ENCODE measurements around the gene SIPA1L2. TPM values are rescaled to one million over a fixed set of nuclear protein-coding genes. Genes with fewer than 3 reads are reported as not detected.

SIPA1L2 gene
- total RNA-seq, 2 donors from 2014 or later = 2.9 to 19.1 TPM

GRCh38 chr1:232594768-232595698 lies 34.9 kb downstream of the SIPA1L2 start:
- peaks cover 16% of the 10 kb centered on the region for H3K4me1 Mint-ChIP-seq
- peaks cover 5% of the 10 kb centered on the region for H3K36me3 Mint-ChIP-seq (ENCODE audit: low read depth)
- H3K27me3 Mint-ChIP-seq = no peaks in the 10 kb centered on the region
- H3K9me3 Mint-ChIP-seq = no peaks in the 10 kb centered on the region
- no peak for ATAC-seq (replicated peaks)
- H3K4me3 Mint-ChIP-seq = no peak overlapping the region
- peak overlapping the region; percentile 85 for H3K27ac Mint-ChIP-seq

- peak overlapping the region; percentile 85 for H3K27ac Mint-ChIP-seq
These were observed 36.0 kb downstream of the SIPA1L2 start for GRCh38 chr1:232593717-232594502.

GRCh38 chr1:232591344-232591743 lies 38.6 kb downstream of the SIPA1L2 start:
- no peaks in the 10 kb centered on the region for H3K27me3 Mint-ChIP-seq
- H3K4me3 Mint-ChIP-seq = no peak overlapping the region
- H3K9me3 Mint-ChIP-seq = peaks cover 12% of the 10 kb centered on the region
- peaks cover 15% of the 10 kb centered on the region for H3K36me3 Mint-ChIP-seq (ENCODE audit: low read depth)
- no peak for ATAC-seq (replicated peaks)
- no peak overlapping the region for H3K27ac Mint-ChIP-seq
- peaks cover 33% of the 10 kb centered on the region for H3K4me1 Mint-ChIP-seq

More at GRCh38 chr1:232593717-232594502, 36.0 kb downstream of the SIPA1L2 start:
- Mint-ChIP-seq H3K9me3 (no peaks in the 10 kb centered on the region), H3K4me1 (peaks cover 24% of the 10 kb centered on the region), H3K27me3 (no peaks in the 10 kb centered on the region), H3K4me3 (peak overlapping the region; percentile 12), H3K36me3 (ENCODE audit: low read depth) (peaks cover 5% of the 10 kb centered on the region)
- peak; percentile 81 for ATAC-seq (replicated peaks)

- Mint-ChIP-seq H3K36me3 (ENCODE audit: low read depth) (peaks cover 15% of the 10 kb centered on the region), H3K9me3 (peaks cover 12% of the 10 kb centered on the region), H3K4me1 (peaks cover 33% of the 10 kb centered on the region), H3K27me3 (no peaks in the 10 kb centered on the region), H3K4me3 (peak overlapping the region; percentile 17), H3K27ac (no peak overlapping the region)
- no peak for ATAC-seq (replicated peaks)
These were observed 39.2 kb downstream of the SIPA1L2 start for GRCh38 chr1:232590744-232591082.

DNA sequence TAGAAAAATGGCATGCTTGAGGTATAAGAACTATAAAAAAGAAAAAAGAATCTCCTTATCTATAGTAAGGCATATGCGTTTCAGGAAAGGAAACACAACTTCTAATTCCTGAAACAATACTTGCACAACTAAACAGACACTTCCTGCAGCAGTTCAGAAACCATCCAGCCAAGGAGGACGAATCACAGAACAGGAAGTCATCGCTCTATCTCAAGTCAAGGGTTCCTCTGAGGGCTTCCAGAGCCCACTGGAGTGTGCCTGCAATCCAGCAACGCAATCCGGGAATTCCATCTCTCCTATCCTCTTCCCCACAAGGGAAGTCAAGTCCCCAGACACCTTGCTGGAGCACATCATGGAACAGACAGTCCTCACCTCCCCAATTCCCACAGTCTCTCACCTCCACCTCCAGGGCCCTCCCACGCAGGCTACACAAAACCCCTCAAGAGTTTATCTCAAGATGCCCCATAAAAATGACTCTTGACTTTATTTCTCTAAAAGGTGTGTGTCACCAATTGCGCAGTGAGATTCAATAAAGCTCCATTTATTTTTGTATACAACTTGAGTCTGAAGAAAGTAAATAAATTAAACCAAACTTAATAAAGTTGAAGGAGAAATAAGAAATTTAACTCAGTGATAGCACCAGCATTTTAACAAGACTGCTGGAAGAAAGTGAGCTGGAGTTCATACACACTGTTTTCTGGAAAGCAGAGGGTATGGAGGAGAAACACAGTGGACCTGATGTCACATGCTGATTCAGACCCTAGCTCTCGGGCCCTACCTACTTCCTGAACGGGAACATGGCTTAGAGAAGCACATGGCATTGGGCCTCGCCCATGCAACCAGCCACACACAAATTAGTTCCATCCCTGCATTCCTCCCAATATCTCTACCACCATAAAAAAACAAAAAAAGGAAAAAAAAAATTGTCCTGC lies 39.9 kb downstream of the SIPA1L2 start:
- Mint-ChIP-seq H3K4me3 (peak overlapping the region; percentile 17), H3K27me3 (no peaks in the 10 kb centered on the region), H3K9me3 (peaks cover 12% of the 10 kb centered on the region), H3K36me3 (ENCODE audit: low read depth) (peaks cover 15% of the 10 kb centered on the region), H3K4me1 (peaks cover 33% of the 10 kb centered on the region), H3K27ac (no peak overlapping the region)
- no peak for ATAC-seq (replicated peaks)

- ATAC-seq (replicated peaks) = no peak
- H3K4me1 Mint-ChIP-seq = peaks cover 33% of the 10 kb centered on the region
- H3K36me3 Mint-ChIP-seq (ENCODE audit: low read depth) = peaks cover 15% of the 10 kb centered on the region
- peak overlapping the region; percentile 3 for H3K4me3 Mint-ChIP-seq
- no peak overlapping the region for H3K27ac Mint-ChIP-seq
- no peaks in the 10 kb centered on the region for H3K27me3 Mint-ChIP-seq
- peaks cover 12% of the 10 kb centered on the region for H3K9me3 Mint-ChIP-seq
These were observed 40.7 kb downstream of the SIPA1L2 start for GRCh38 chr1:232589111-232589811.

DNA sequence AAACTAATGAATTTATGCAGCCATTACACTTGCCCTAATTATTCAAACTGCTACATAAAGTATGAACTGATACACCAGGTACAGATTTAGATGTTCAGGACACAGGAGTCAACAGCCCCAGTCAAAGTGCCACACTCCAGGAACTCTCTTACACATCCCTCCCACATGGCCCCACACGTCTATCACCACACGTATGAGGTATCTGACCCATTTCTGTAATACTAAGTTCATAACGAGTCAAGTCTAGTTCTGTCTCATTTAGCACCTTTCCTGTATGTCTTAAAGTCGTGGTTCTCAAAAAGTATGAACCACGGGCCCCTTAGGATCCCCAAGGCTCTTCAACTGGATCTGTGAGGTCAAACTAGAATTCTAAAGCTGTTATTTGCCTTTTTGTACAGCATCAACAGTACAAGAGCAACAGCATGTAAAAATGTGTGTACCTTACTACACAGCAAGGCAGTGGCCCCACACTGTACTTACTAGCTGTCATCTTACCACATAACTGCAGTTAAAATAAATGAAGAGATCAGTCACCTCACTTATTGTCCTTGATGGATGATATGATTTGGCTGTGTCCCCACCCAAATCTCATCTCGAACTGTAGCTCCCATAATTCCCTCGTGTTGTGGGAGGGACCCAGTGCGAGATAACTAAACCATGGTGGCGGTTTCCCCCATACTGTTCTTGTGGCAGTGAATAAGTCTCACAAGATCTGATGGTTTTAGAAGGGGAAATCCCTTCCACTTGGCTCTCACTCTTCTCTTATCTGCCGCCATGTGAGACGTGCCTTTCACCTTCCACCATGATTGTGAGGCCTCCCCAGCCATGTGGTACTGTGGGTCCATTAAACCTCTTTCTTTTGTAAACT lies 42.6 kb downstream of the SIPA1L2 start:
- no peaks in the 10 kb centered on the region for H3K27me3 Mint-ChIP-seq
- H3K4me1 Mint-ChIP-seq = peaks cover 28% of the 10 kb centered on the region
- H3K9me3 Mint-ChIP-seq = peaks cover 12% of the 10 kb centered on the region
- peaks cover 10% of the 10 kb centered on the region for H3K36me3 Mint-ChIP-seq (ENCODE audit: low read depth)
- ATAC-seq (replicated peaks) = peak; percentile 91
- peak overlapping the region; percentile 58 for H3K4me3 Mint-ChIP-seq
- H3K27ac Mint-ChIP-seq = peak overlapping the region; percentile 91

- H3K4me3 Mint-ChIP-seq = peak overlapping the region; percentile 58
- peaks cover 10% of the 10 kb centered on the region for H3K36me3 Mint-ChIP-seq (ENCODE audit: low read depth)
- peaks cover 28% of the 10 kb centered on the region for H3K4me1 Mint-ChIP-seq
- peak overlapping the region; percentile 91 for H3K27ac Mint-ChIP-seq
- peaks cover 12% of the 10 kb centered on the region for H3K9me3 Mint-ChIP-seq
- no peak for ATAC-seq (replicated peaks)
- no peaks in the 10 kb centered on the region for H3K27me3 Mint-ChIP-seq
These were observed 43.3 kb downstream of the SIPA1L2 start for GRCh38 chr1:232586679-232587078.

GRCh38 chr1:232585486-232585885 lies 44.4 kb downstream of the SIPA1L2 start:
- Mint-ChIP-seq H3K27me3 (no peaks in the 10 kb centered on the region), H3K4me3 (no peak overlapping the region), H3K36me3 (ENCODE audit: low read depth) (peaks cover 10% of the 10 kb centered on the region), H3K4me1 (peaks cover 24% of the 10 kb centered on the region), H3K27ac (no peak overlapping the region), H3K9me3 (peaks cover 12% of the 10 kb centered on the region)
- ATAC-seq (replicated peaks) = no peak

- Mint-ChIP-seq H3K4me3 (no peak overlapping the region), H3K9me3 (no peaks in the 10 kb centered on the region), H3K27ac (peak overlapping the region; percentile 42), H3K27me3 (no peaks in the 10 kb centered on the region), H3K4me1 (peaks cover 29% of the 10 kb centered on the region), H3K36me3 (ENCODE audit: low read depth) (no peaks in the 10 kb centered on the region)
- ATAC-seq (replicated peaks) = no peak
These were observed 48.0 kb downstream of the SIPA1L2 start for GRCh38 chr1:232581932-232582331.

All from activated T-helper 17 cell treated with anti-CD3 and anti-CD28 coated beads, Interleukin-2, amount 50 U/mL, for 72 hours (primary cell).